ENCODE results near the gene BRSK2. TPM values are rescaled to one million over a fixed set of nuclear protein-coding genes. Genes with fewer than 3 reads are reported as not detected.

Gene BRSK2
- total RNA-seq, 6 donors from 2014 or later: 0.11 to 0.54 (median 0.25) TPM; not detected in 2

GRCh38 chr11:1442807-1443366, 53.2 kb downstream of the BRSK2 start:
- no peak for TF ChIP-seq POLR2AphosphoS5 (IDR thresholded peaks at IDR 0.05)
- TF ChIP-seq CTCF (IDR thresholded peaks at IDR 0.05): no peak
- TF ChIP-seq EP300 (IDR thresholded peaks at IDR 0.05): no peak
- TF ChIP-seq POLR2A (IDR thresholded peaks at IDR 0.05): no peak
- H3K4me3 ChIP-seq: no peak overlapping the region
- H3K36me3 ChIP-seq: no peaks in the 10 kb centered on the region
- no peaks in the 10 kb centered on the region for H3K9me3 ChIP-seq
- no peak overlapping the region for H3K27ac ChIP-seq
- peaks cover 0 to 4% (median 0%) of the 10 kb centered on the region in 4 donors for H3K27me3 ChIP-seq
- DNase-seq: peak in 1 of 2 donors; percentile 80
- H3K4me1 ChIP-seq: no peaks in the 10 kb centered on the region
- no peak for ATAC-seq (ENCODE audit: low FRiP score in 2 of 2)
- WGBS, 2 donors: 88% methylated on average over 22 of the region's 28 CpGs; no CpG with 5 or more reads in 1 of the 2 donors

GRCh38 chr11:1443737-1444136, 54.0 kb downstream of the BRSK2 start:
- TF ChIP-seq EP300 (IDR thresholded peaks at IDR 0.05) (no peak), POLR2AphosphoS5 (IDR thresholded peaks at IDR 0.05) (no peak), CTCF (IDR thresholded peaks at IDR 0.05) (no peak), POLR2A (IDR thresholded peaks at IDR 0.05) (no peak)
- Histone ChIP-seq H3K27ac (no peak overlapping the region), H3K36me3 (no peaks in the 10 kb centered on the region), H3K27me3 (peaks cover 0 to 12% (median under 1%) of the 10 kb centered on the region in 4 donors), H3K9me3 (no peaks in the 10 kb centered on the region), H3K4me1 (no peaks in the 10 kb centered on the region), H3K4me3 (no peak overlapping the region)
- DNase-seq (no peak), ATAC-seq (ENCODE audit: low FRiP score in 2 of 2) (no peak)
- 76 to 79% methylated on average over 8 to 9 of the region's 9 CpGs for WGBS, 2 donors

- H3K27ac ChIP-seq: no peak overlapping the region
- WGBS, 2 donors: 50% methylated on average over 3 to 5 of the region's 11 CpGs
- no peak for TF ChIP-seq EP300 (IDR thresholded peaks at IDR 0.05)
- no peak for TF ChIP-seq POLR2A (IDR thresholded peaks at IDR 0.05)
- TF ChIP-seq POLR2AphosphoS5 (IDR thresholded peaks at IDR 0.05): no peak
- TF ChIP-seq CTCF (IDR thresholded peaks at IDR 0.05): no peak
- DNase-seq (no peak), ATAC-seq (ENCODE audit: low FRiP score in 2 of 2) (no peak)
- peaks cover 0 to 12% (median 1%) of the 10 kb centered on the region in 4 donors for H3K27me3 ChIP-seq
- no peak overlapping the region for H3K4me3 ChIP-seq
- no peaks in the 10 kb centered on the region for H3K4me1 ChIP-seq
- no peaks in the 10 kb centered on the region for H3K36me3 ChIP-seq
- H3K9me3 ChIP-seq: no peaks in the 10 kb centered on the region
Observed at GRCh38 chr11:1444321-1444720, 54.6 kb downstream of the BRSK2 start.

GRCh38 chr11:1444823-1445422, 55.2 kb downstream of the BRSK2 start:
- Histone ChIP-seq H3K27me3 (peaks cover 0 to 12% (median 1%) of the 10 kb centered on the region in 4 donors), H3K4me1 (no peaks in the 10 kb centered on the region), H3K4me3 (no peak overlapping the region), H3K36me3 (no peaks in the 10 kb centered on the region), H3K9me3 (no peaks in the 10 kb centered on the region), H3K27ac (no peak overlapping the region)
- ATAC-seq (ENCODE audit: low FRiP score in 2 of 2): no peak
- no peak for DNase-seq
- 62 to 80% methylated on average over 17 to 26 of the region's 32 CpGs for WGBS, 2 donors
- TF ChIP-seq CTCF (IDR thresholded peaks at IDR 0.05) (no peak), POLR2A (IDR thresholded peaks at IDR 0.05) (no peak), POLR2AphosphoS5 (IDR thresholded peaks at IDR 0.05) (no peak), EP300 (IDR thresholded peaks at IDR 0.05) (no peak)

All from upper lobe of left lung (tissue), 6 donors.